ENCODE measurements around the gene PPAT.

Gene PPAT

GRCh38 chr4:56425518-56425917 is 9.9 kb downstream of the PPAT start:
- Histone ChIP-seq H3F3A (ENCODE audit: low read depth) (no peaks in the 10 kb centered on the region), H3K4me1 (ENCODE audit: insufficient read depth, low read length, poor library complexity, severe bottlenecking) (peaks cover 20% of the 10 kb centered on the region), H3K9me2 (replicated peaks; ENCODE audit: low read depth, low read length) (no peaks in the 10 kb centered on the region), H3K79me2 (ENCODE audit: insufficient read depth, low read length) (peaks cover 98% of the 10 kb centered on the region), H4K20me1 (ENCODE audit: insufficient read depth, low read length, poor library complexity, severe bottlenecking) (peaks cover 44% of the 10 kb centered on the region), H3K9me3 (ENCODE audit: insufficient read depth, low read depth, low read length) (no peaks in the 10 kb centered on the region), H2AFZ (ENCODE audit: low read length) (no peak overlapping the region), H3K4me3 (ENCODE audit: low read length, poor library complexity, severe bottlenecking) (no peak overlapping the region), H3K4me2 (ENCODE audit: low read depth, low read length, poor library complexity, severe bottlenecking) (peak overlapping the region; percentile 34), H3K27me3 (ENCODE audit: insufficient read depth, low read length, poor library complexity, severe bottlenecking) (no peaks in the 10 kb centered on the region), H3K9ac (ENCODE audit: low read depth, low read length, poor library complexity, severe bottlenecking) (no peak overlapping the region), H3K36me3 (ENCODE audit: insufficient read depth, low read length) (no peaks in the 10 kb centered on the region)
- TF ChIP-seq EZH2phosphoT487 (IDR thresholded peaks at IDR 0.05; ENCODE audit: borderline replicate concordance), result no peak
- no peak for TF ChIP-seq CTCF (conservative IDR thresholded peaks at IDR 0.05; ENCODE audit: low read length)

GRCh38 chr4:56424697-56425514 is 10.5 kb downstream of the PPAT start:
- H2AFZ ChIP-seq (ENCODE audit: low read length), result no peak overlapping the region
- no peaks in the 10 kb centered on the region for H3K9me2 ChIP-seq (replicated peaks; ENCODE audit: low read depth, low read length)
- TF ChIP-seq CTCF (conservative IDR thresholded peaks at IDR 0.05; ENCODE audit: low read length) (peak; percentile 83), EZH2phosphoT487 (IDR thresholded peaks at IDR 0.05; ENCODE audit: borderline replicate concordance) (no peak)
- H3K36me3 ChIP-seq (ENCODE audit: insufficient read depth, low read length), result no peaks in the 10 kb centered on the region
- H3K9me3 ChIP-seq (ENCODE audit: insufficient read depth, low read depth, low read length), result no peaks in the 10 kb centered on the region
- H3K4me1 ChIP-seq (ENCODE audit: insufficient read depth, low read length, poor library complexity, severe bottlenecking), result peaks cover 14% of the 10 kb centered on the region
- H3F3A ChIP-seq (ENCODE audit: low read depth), result no peaks in the 10 kb centered on the region
- H3K4me3 ChIP-seq (ENCODE audit: low read length, poor library complexity, severe bottlenecking), result no peak overlapping the region
- H4K20me1 ChIP-seq (ENCODE audit: insufficient read depth, low read length, poor library complexity, severe bottlenecking), result peaks cover 42% of the 10 kb centered on the region
- H3K4me2 ChIP-seq (ENCODE audit: low read depth, low read length, poor library complexity, severe bottlenecking), result peak overlapping the region; percentile 34
- H3K79me2 ChIP-seq (ENCODE audit: insufficient read depth, low read length), result peaks cover 98% of the 10 kb centered on the region
- no peak overlapping the region for H3K9ac ChIP-seq (ENCODE audit: low read depth, low read length, poor library complexity, severe bottlenecking)
- H3K27me3 ChIP-seq (ENCODE audit: insufficient read depth, low read length, poor library complexity, severe bottlenecking), result no peaks in the 10 kb centered on the region

GRCh38 chr4:56424176-56424575 is 11.2 kb downstream of the PPAT start:
- no peak overlapping the region for H3K4me3 ChIP-seq (ENCODE audit: low read length, poor library complexity, severe bottlenecking)
- TF ChIP-seq CTCF (conservative IDR thresholded peaks at IDR 0.05; ENCODE audit: low read length) (no peak), EZH2phosphoT487 (IDR thresholded peaks at IDR 0.05; ENCODE audit: borderline replicate concordance) (no peak)

More at GRCh38 chr4:56424176-56424575, 11.2 kb downstream of the PPAT start:
- H3K79me2 ChIP-seq (ENCODE audit: insufficient read depth, low read length), result peaks cover 98% of the 10 kb centered on the region
- no peaks in the 10 kb centered on the region for H3F3A ChIP-seq (ENCODE audit: low read depth)
- H3K27me3 ChIP-seq (ENCODE audit: insufficient read depth, low read length, poor library complexity, severe bottlenecking), result no peaks in the 10 kb centered on the region
- H4K20me1 ChIP-seq (ENCODE audit: insufficient read depth, low read length, poor library complexity, severe bottlenecking), result peaks cover 40% of the 10 kb centered on the region
- no peak overlapping the region for H2AFZ ChIP-seq (ENCODE audit: low read length)
- peaks cover 9% of the 10 kb centered on the region for H3K4me1 ChIP-seq (ENCODE audit: insufficient read depth, low read length, poor library complexity, severe bottlenecking)
- H3K9me2 ChIP-seq (replicated peaks; ENCODE audit: low read depth, low read length), result no peaks in the 10 kb centered on the region
- no peak overlapping the region for H3K4me2 ChIP-seq (ENCODE audit: low read depth, low read length, poor library complexity, severe bottlenecking)
- H3K36me3 ChIP-seq (ENCODE audit: insufficient read depth, low read length), result no peaks in the 10 kb centered on the region
- H3K9me3 ChIP-seq (ENCODE audit: insufficient read depth, low read depth, low read length), result no peaks in the 10 kb centered on the region
- H3K9ac ChIP-seq (ENCODE audit: low read depth, low read length, poor library complexity, severe bottlenecking), result no peak overlapping the region
